ENCODE data around the gene AREG.

DNA sequence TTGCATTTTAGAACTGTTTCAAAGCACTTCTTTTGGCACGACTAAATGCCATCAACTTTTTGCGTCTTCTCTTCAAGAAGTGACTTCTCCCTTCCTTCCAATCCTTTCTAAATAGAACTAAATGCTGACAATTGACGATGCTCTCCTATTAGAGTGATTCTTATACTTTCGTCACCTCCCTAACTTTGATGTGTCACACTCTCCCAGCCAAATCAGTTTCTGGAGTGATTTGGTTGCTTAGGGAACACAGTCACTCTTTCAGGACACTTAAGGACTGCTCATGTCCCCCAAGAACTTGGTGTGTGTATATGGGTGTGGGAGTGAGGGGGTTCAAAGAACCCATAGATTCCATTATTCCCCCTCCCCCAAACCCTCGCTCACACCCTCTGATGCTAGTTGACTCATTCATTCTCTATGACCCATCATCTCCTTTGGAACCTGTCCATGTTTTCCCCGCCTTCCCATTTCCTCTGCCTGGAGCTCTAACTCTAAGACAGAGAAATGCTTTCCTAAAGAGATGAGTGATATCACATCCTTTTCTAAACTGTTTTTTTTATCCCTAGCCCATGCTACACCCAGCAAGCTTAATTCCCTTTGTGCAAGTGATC, 26.8 kb upstream of the AREG start:
- TF ChIP-seq, protein P1, sequence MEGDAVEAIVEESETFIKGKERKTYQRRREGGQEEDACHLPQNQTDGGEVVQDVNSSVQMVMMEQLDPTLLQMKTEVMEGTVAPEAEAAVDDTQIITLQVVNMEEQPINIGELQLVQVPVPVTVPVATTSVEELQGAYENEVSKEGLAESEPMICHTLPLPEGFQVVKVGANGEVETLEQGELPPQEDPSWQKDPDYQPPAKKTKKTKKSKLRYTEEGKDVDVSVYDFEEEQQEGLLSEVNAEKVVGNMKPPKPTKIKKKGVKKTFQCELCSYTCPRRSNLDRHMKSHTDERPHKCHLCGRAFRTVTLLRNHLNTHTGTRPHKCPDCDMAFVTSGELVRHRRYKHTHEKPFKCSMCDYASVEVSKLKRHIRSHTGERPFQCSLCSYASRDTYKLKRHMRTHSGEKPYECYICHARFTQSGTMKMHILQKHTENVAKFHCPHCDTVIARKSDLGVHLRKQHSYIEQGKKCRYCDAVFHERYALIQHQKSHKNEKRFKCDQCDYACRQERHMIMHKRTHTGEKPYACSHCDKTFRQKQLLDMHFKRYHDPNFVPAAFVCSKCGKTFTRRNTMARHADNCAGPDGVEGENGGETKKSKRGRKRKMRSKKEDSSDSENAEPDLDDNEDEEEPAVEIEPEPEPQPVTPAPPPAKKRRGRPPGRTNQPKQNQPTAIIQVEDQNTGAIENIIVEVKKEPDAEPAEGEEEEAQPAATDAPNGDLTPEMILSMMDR (conservative IDR thresholded peaks at IDR 0.05 in 1 of 2, IDR thresholded peaks at IDR 0.05 in 1 of 2; ENCODE audit: low read depth in 1 of 2, low read length in 2 of 2) = no peak
- TF ChIP-seq EZH2 (IDR thresholded peaks at IDR 0.05; ENCODE audit: low read length, missing control alignments) = no peak

All from fibroblast of lung (primary cell).